GM23338 (cell line): ENCODE results near the gene SRGAP3. TPM values are rescaled to one million over a fixed set of nuclear protein-coding genes. Genes with fewer than 3 reads are reported as not detected.

ENCODE experiments used
- ATAC-seq: fragments of 200-7000 bp; cut with Tn5 transposase; 3 replicates; pipeline ENCODE4 v1.9.1; 2020
- DNase-seq: peaks from one replicate; pipeline ENCODE4 v3.0.0-alpha.2; 2015; ENCODE audit warnings: low spot score
- H2AFZ ChIP-seq: fragments of 200-600 bp; sonication (generic); 2 replicates; pipeline ENCODE4 v1.8.0; 2016; ENCODE audit warnings: antibody characterized with exemption, mild to moderate bottlenecking, moderate library complexity
- H3F3A ChIP-seq: fragments of 200-600 bp; sonication (generic); replicated peaks from 2 replicates; pipeline ENCODE4 v1.8.0; 2017; ENCODE audit warnings: antibody characterized with exemption, mixed run types, low read depth
- H3K27ac ChIP-seq: fragments of 200-600 bp; sonication (generic); 2 replicates; pipeline ENCODE4 v1.6.1; 2016; ENCODE audit warnings: low read depth
- H3K27me3 ChIP-seq: fragments of 200-600 bp; sonication (generic); 2 replicates; pipeline ENCODE4 v1.8.0; 2016; ENCODE audit warnings: mild to moderate bottlenecking, mixed run types, moderate library complexity; ENCODE audit not compliant: insufficient read depth
- H3K36me3 ChIP-seq: fragments of 200-600 bp; sonication (generic); 2 replicates; pipeline ENCODE4 v1.8.0; 2016; ENCODE audit warnings: mild to moderate bottlenecking; ENCODE audit not compliant: insufficient read depth
- H3K4me1 ChIP-seq: fragments of 200-600 bp; sonication (generic); 2 replicates; pipeline ENCODE4 v1.8.0; 2016; ENCODE audit warnings: mild to moderate bottlenecking, moderate library complexity; ENCODE audit not compliant: insufficient read depth
- H3K4me2 ChIP-seq: fragments of 200-600 bp; sonication (generic); 2 replicates; pipeline ENCODE4 v1.7.1; 2017; ENCODE audit warnings: mixed run types
- H3K4me3 ChIP-seq: fragments of 200-600 bp; sonication (generic); 2 replicates; pipeline ENCODE4 v1.6.1; 2016; ENCODE audit warnings: mixed run types
- H3K79me2 ChIP-seq: fragments of 200-600 bp; sonication (generic); replicated peaks from 2 replicates; pipeline ENCODE4 v1.8.0; 2017; ENCODE audit warnings: mild to moderate bottlenecking; ENCODE audit not compliant: insufficient read depth
- H3K9me2 ChIP-seq: fragments of 200-600 bp; sonication (generic); 2 replicates; pipeline ENCODE4 v1.8.0; 2017; ENCODE audit not compliant: insufficient read depth
- H4K20me1 ChIP-seq: fragments of 200-600 bp; sonication (generic); replicated peaks from 2 replicates; pipeline ENCODE4 v1.8.0; 2017; ENCODE audit warnings: mild to moderate bottlenecking; ENCODE audit not compliant: insufficient read depth
- H3K27ac Mint-ChIP-seq: 2 replicates; pipeline ENCODE4 v1.8.0; 2020; ENCODE audit warnings: inconsistent platforms, mild to moderate bottlenecking, moderate library complexity, mixed read lengths
- H3K27me3 Mint-ChIP-seq: 3 replicates; pipeline ENCODE4 v1.8.0; 2022; ENCODE audit warnings: low read depth, mild to moderate bottlenecking, moderate library complexity, mixed read lengths, inconsistent platforms; ENCODE audit not compliant: insufficient read depth, poor library complexity
- H3K36me3 Mint-ChIP-seq: 3 replicates; pipeline ENCODE4 v1.8.0; 2021; ENCODE audit warnings: low read depth, mild to moderate bottlenecking, inconsistent platforms, moderate library complexity, mixed read lengths
- H3K4me1 Mint-ChIP-seq: 3 replicates; pipeline ENCODE4 v1.8.0; 2020; ENCODE audit warnings: mild to moderate bottlenecking, inconsistent platforms, mixed read lengths
- H3K4me3 Mint-ChIP-seq: 3 replicates; pipeline ENCODE4 v1.8.0; 2021; ENCODE audit warnings: moderate library complexity, mild to moderate bottlenecking, inconsistent platforms, mixed read lengths
- H3K9me3 Mint-ChIP-seq: 3 replicates; pipeline ENCODE4 v1.8.0; 2020; ENCODE audit warnings: moderate library complexity, mild to moderate bottlenecking, inconsistent platforms, mixed read lengths
- CREB1 ChIP-seq: fragments of 250-450 bp; sonication (Bioruptor Pico); IDR thresholded peaks from 2 replicates; pipeline ENCODE4 v1.5.0; 2020; ENCODE audit warnings: low read depth, mild to moderate bottlenecking, moderate library complexity
- EZH2 ChIP-seq: fragments of 200-600 bp; sonication (generic); IDR thresholded peaks from one replicate; pipeline ENCODE4 v1.8.0; 2017; ENCODE audit warnings: antibody characterized with exemption, mild to moderate bottlenecking, low read depth; ENCODE audit not compliant: unreplicated experiment
- EZH2phosphoT487 ChIP-seq: fragments of 200-600 bp; sonication (generic); IDR thresholded peaks from one replicate; pipeline ENCODE4 v1.8.1; 2018; ENCODE audit warnings: antibody characterized with exemption; ENCODE audit not compliant: unreplicated experiment
- JUNB ChIP-seq: IDR thresholded peaks from one replicate; pipeline ENCODE4 v1.6.1; 2016; ENCODE audit warnings: antibody characterized with exemption; ENCODE audit not compliant: unreplicated experiment
- NANOG ChIP-seq: IDR thresholded peaks from 2 replicates; pipeline ENCODE4 v1.6.1; 2016; ENCODE audit warnings: antibody characterized with exemption, borderline replicate concordance
- POLR2AphosphoS5 ChIP-seq: IDR thresholded peaks from 2 replicates; pipeline ENCODE4 v1.6.1; 2016; ENCODE audit warnings: antibody characterized with exemption, low read depth
- STAT1 ChIP-seq: IDR thresholded peaks from one replicate; pipeline ENCODE4 v1.6.1; 2016; ENCODE audit warnings: antibody characterized with exemption; ENCODE audit not compliant: unreplicated experiment
- ZNF114 ChIP-seq: fragments of 250-450 bp; sonication (Bioruptor Pico); IDR thresholded peaks from 2 replicates; pipeline ENCODE4 v1.5.0; 2020; ENCODE audit warnings: mild to moderate bottlenecking, moderate library complexity
- ZNF331 ChIP-seq: fragments of 250-450 bp; sonication (Bioruptor Pico); IDR thresholded peaks from 2 replicates; pipeline ENCODE4 v1.5.0; 2020; ENCODE audit warnings: low read depth, mild to moderate bottlenecking, moderate library complexity
- polyA plus RNA-seq: library from polyadenylated mRNA; unstranded; fragments of >200 nt; fragmentation: Nextera tagmentation; extraction: Ambion mirVana; gene quantifications from 2 replicates; pipeline ENCODE4 v1.2.1, GENCODE V29; 2016
- total RNA-seq: library from RNA; depleted of rRNA; stranded (reverse); fragments of >200 nt; shearing (Covaris generic); gene quantifications from 2 replicates; pipeline ENCODE4 v1.2.3, GENCODE V29; 2014
- TF ChIP-seq, protein P1 (sequence below): fragments of 250-450 bp; sonication (Bioruptor Pico); IDR thresholded peaks from 2 replicates; pipeline ENCODE4 v1.5.0; 2020; ENCODE audit warnings: mild to moderate bottlenecking, moderate library complexity
- TF ChIP-seq, protein P2 (sequence below): IDR thresholded peaks from one replicate; pipeline ENCODE4 v1.6.1; 2018; ENCODE audit warnings: antibody characterized with exemption; ENCODE audit not compliant: unreplicated experiment
- TF ChIP-seq, protein P3 (sequence below): IDR thresholded peaks from 2 replicates; pipeline ENCODE4 v1.6.1; 2016; ENCODE audit warnings: antibody characterized with exemption
- TF ChIP-seq, protein P4 (sequence below), 2 experiments: fragments of 200-600 bp in 1 of 2; sonication (generic) in 1 of 2; conservative IDR thresholded peaks; 2 replicates each; pipeline versions ENCODE4 v1.5.1 to v1.6.1; 2016 to 2017; ENCODE audit warnings: antibody characterized with exemption in 2 of 2, low read depth in 2 of 2, mild to moderate bottlenecking in 2 of 2, moderate library complexity in 1 of 2

The SRGAP3 gene
- total and polyA plus RNA-seq, 2 experiments from 2014 or later = 6.4 to 9.4 TPM

DNA sequence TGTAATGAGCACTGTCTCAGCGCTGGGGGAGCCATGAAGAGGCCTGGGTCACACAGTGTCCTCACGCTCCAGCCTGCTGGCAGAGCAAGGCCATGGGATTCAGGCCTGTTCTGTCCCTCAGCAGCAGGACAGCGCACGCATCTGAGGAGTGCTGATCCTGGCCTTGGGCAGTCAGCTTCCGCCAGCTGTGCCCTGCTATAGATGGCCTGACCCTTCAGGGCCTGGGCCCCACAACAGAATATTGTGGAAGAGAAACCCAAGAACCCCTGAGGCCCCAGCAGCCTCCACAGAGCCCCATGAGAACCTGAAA lies 78.6 kb downstream of the SRGAP3 start:
- ATAC-seq (no peak), DNase-seq (no peak)
- Histone ChIP-seq H3K4me1 (0 out of 2 replicates have a peak, but pooled peaks cover 4% of the 10 kb centered on the region), H3K36me3 (no peaks in the 10 kb centered on the region), H3K27me3 (no peaks in the 10 kb centered on the region), H3K79me2 (no peaks in the 10 kb centered on the region), H3K27ac (no peak overlapping the region), H3K9me2 (no peaks in the 10 kb centered on the region), H2AFZ (no peak overlapping the region), H4K20me1 (no peaks in the 10 kb centered on the region), H3F3A (no peaks in the 10 kb centered on the region), H3K4me2 (no peak overlapping the region), H3K4me3 (no peak overlapping the region)
- H3K36me3 Mint-ChIP-seq = no peaks in the 10 kb centered on the region; the same call in 2 of the 3 replicates
- no peak for TF ChIP-seq JUNB
- TF ChIP-seq, protein P1, sequence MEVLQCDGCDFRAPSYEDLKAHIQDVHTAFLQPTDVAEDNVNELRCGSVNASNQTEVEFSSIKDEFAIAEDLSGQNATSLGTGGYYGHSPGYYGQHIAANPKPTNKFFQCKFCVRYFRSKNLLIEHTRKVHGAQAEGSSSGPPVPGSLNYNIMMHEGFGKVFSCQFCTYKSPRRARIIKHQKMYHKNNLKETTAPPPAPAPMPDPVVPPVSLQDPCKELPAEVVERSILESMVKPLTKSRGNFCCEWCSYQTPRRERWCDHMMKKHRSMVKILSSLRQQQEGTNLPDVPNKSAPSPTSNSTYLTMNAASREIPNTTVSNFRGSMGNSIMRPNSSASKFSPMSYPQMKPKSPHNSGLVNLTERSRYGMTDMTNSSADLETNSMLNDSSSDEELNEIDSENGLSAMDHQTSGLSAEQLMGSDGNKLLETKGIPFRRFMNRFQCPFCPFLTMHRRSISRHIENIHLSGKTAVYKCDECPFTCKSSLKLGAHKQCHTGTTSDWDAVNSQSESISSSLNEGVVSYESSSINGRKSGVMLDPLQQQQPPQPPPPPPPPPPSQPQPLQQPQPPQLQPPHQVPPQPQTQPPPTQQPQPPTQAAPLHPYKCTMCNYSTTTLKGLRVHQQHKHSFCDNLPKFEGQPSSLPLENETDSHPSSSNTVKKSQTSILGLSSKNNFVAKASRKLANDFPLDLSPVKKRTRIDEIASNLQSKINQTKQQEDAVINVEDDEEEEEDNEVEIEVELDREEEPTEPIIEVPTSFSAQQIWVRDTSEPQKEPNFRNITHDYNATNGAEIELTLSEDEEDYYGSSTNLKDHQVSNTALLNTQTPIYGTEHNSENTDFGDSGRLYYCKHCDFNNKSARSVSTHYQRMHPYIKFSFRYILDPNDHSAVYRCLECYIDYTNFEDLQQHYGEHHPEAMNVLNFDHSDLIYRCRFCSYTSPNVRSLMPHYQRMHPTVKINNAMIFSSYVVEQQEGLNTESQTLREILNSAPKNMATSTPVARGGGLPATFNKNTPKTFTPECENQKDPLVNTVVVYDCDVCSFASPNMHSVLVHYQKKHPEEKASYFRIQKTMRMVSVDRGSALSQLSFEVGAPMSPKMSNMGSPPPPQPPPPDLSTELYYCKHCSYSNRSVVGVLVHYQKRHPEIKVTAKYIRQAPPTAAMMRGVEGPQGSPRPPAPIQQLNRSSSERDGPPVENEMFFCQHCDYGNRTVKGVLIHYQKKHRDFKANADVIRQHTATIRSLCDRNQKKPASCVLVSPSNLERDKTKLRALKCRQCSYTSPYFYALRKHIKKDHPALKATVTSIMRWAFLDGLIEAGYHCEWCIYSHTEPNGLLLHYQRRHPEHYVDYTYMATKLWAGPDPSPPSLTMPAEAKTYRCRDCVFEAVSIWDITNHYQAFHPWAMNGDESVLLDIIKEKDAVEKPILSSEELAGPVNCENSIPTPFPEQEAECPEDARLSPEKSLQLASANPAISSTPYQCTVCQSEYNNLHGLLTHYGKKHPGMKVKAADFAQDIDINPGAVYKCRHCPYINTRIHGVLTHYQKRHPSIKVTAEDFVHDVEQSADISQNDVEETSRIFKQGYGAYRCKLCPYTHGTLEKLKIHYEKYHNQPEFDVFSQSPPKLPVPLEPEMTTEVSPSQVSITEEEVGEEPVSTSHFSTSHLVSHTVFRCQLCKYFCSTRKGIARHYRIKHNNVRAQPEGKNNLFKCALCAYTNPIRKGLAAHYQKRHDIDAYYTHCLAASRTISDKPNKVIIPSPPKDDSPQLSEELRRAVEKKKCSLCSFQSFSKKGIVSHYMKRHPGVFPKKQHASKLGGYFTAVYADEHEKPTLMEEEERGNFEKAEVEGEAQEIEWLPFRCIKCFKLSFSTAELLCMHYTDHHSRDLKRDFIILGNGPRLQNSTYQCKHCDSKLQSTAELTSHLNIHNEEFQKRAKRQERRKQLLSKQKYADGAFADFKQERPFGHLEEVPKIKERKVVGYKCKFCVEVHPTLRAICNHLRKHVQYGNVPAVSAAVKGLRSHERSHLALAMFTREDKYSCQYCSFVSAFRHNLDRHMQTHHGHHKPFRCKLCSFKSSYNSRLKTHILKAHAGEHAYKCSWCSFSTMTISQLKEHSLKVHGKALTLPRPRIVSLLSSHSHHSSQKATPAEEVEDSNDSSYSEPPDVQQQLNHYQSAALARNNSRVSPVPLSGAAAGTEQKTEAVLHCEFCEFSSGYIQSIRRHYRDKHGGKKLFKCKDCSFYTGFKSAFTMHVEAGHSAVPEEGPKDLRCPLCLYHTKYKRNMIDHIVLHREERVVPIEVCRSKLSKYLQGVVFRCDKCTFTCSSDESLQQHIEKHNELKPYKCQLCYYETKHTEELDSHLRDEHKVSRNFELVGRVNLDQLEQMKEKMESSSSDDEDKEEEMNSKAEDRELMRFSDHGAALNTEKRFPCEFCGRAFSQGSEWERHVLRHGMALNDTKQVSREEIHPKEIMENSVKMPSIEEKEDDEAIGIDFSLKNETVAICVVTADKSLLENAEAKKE (CRISPR knock-in tag) = no peak
- TF ChIP-seq CREB1 (CRISPR knock-in tag) = no peak
- TF ChIP-seq, protein P2, sequence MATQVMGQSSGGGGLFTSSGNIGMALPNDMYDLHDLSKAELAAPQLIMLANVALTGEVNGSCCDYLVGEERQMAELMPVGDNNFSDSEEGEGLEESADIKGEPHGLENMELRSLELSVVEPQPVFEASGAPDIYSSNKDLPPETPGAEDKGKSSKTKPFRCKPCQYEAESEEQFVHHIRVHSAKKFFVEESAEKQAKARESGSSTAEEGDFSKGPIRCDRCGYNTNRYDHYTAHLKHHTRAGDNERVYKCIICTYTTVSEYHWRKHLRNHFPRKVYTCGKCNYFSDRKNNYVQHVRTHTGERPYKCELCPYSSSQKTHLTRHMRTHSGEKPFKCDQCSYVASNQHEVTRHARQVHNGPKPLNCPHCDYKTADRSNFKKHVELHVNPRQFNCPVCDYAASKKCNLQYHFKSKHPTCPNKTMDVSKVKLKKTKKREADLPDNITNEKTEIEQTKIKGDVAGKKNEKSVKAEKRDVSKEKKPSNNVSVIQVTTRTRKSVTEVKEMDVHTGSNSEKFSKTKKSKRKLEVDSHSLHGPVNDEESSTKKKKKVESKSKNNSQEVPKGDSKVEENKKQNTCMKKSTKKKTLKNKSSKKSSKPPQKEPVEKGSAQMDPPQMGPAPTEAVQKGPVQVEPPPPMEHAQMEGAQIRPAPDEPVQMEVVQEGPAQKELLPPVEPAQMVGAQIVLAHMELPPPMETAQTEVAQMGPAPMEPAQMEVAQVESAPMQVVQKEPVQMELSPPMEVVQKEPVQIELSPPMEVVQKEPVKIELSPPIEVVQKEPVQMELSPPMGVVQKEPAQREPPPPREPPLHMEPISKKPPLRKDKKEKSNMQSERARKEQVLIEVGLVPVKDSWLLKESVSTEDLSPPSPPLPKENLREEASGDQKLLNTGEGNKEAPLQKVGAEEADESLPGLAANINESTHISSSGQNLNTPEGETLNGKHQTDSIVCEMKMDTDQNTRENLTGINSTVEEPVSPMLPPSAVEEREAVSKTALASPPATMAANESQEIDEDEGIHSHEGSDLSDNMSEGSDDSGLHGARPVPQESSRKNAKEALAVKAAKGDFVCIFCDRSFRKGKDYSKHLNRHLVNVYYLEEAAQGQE = no peak
- no peak for TF ChIP-seq ZNF114 (CRISPR knock-in tag)
- TF ChIP-seq EZH2 = no peak
- TF ChIP-seq EZH2phosphoT487 = no peak
- TF ChIP-seq ZNF331 (CRISPR knock-in tag) = no peak
- no peak for TF ChIP-seq STAT1
- TF ChIP-seq NANOG = no peak
- TF ChIP-seq, protein P3, sequence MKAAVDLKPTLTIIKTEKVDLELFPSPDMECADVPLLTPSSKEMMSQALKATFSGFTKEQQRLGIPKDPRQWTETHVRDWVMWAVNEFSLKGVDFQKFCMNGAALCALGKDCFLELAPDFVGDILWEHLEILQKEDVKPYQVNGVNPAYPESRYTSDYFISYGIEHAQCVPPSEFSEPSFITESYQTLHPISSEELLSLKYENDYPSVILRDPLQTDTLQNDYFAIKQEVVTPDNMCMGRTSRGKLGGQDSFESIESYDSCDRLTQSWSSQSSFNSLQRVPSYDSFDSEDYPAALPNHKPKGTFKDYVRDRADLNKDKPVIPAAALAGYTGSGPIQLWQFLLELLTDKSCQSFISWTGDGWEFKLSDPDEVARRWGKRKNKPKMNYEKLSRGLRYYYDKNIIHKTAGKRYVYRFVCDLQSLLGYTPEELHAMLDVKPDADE = no peak
- TF ChIP-seq, protein P4, sequence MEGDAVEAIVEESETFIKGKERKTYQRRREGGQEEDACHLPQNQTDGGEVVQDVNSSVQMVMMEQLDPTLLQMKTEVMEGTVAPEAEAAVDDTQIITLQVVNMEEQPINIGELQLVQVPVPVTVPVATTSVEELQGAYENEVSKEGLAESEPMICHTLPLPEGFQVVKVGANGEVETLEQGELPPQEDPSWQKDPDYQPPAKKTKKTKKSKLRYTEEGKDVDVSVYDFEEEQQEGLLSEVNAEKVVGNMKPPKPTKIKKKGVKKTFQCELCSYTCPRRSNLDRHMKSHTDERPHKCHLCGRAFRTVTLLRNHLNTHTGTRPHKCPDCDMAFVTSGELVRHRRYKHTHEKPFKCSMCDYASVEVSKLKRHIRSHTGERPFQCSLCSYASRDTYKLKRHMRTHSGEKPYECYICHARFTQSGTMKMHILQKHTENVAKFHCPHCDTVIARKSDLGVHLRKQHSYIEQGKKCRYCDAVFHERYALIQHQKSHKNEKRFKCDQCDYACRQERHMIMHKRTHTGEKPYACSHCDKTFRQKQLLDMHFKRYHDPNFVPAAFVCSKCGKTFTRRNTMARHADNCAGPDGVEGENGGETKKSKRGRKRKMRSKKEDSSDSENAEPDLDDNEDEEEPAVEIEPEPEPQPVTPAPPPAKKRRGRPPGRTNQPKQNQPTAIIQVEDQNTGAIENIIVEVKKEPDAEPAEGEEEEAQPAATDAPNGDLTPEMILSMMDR (conservative IDR thresholded peaks at IDR 0.05; ENCODE audit: low read depth in 2 of 2) = no peak
- TF ChIP-seq POLR2AphosphoS5 = no peak
- H3K9me3 Mint-ChIP-seq = no peaks in the 10 kb centered on the region
- peaks cover 6% of the 10 kb centered on the region; the same call in 2 of the 3 replicates for H3K4me1 Mint-ChIP-seq
- H3K27ac Mint-ChIP-seq = no peak overlapping the region
- peaks cover 3% of the 10 kb centered on the region for H3K27me3 Mint-ChIP-seq
- no peak overlapping the region for H3K4me3 Mint-ChIP-seq
